Activated CD4-positive, alpha-beta T cell treated with anti-CD3 and anti-CD28 coated beads, Interleukin-2, amount 50 U/mL, for 4 hours (primary cell): ENCODE data around the gene NDUFA7.

Source experiments
- DNase-seq, 2 experiments: peaks; one replicate each; pipeline ENCODE4 v3.0.0-alpha.2; 2020

NDUFA7 gene

DNA sequence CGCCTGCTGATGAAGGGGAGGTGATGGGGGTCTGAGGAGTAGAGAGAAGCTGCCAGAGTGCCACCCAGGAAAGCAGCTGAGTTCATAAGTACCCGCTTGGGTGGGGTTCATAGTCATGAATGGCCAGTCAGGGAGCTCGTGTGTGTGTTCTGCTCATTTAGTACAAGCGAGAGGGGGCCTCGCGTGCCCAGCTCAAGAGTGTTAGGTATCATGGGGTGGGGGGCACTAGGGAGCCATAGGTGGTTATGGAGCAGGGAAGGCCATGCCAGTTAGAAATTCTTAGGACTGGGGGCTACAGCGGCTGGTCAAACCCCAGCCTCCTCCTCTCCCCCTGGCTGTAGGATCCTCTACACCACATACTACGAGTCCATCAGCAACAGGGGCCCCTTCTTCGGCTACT is 59.8 kb downstream of the NDUFA7 start:
- no peak for DNase-seq
